NCI-H1105 treated with DMSO at 0.1 percent for 48 hours (cell line): ENCODE results near the gene OR6V1.
"Not testable (repeated sequence)": the region's sequence is repeated elsewhere in the genome, so short reads cannot be mapped to it uniquely, and the experiment has no call there.

Experiments
- DNase-seq: peaks from one replicate; lab custom pipeline; 2025; lab: John Stamatoyannopoulos, UW

The OR6V1 gene

GRCh38 chr7:143042790-143043271, 9.3 kb upstream of the OR6V1 start:
- no peak for DNase-seq

GRCh38 chr7:143043391-143043790, 8.8 kb upstream of the OR6V1 start:
- DNase-seq: no peak

GRCh38 chr7:143046426-143046851, 5.7 kb upstream of the OR6V1 start:
- peak; percentile 46 for DNase-seq

- DNase-seq: no peak
Measured at GRCh38 chr7:143047326-143047725, 4.8 kb upstream of the OR6V1 start.

GRCh38 chr7:143048827-143049226, 3.3 kb upstream of the OR6V1 start:
- DNase-seq: no peak

- DNase-seq: no peak
Measured at GRCh38 chr7:143049362-143049761, 2.8 kb upstream of the OR6V1 start.

- peak; percentile 9 for DNase-seq
Measured at GRCh38 chr7:143050931-143051330, 1.2 kb upstream of the OR6V1 start.

GRCh38 chr7:143054621-143055020, 2.5 kb downstream of the OR6V1 start:
- no peak for DNase-seq

- DNase-seq: no peak
Measured at GRCh38 chr7:143055754-143056153, 3.6 kb downstream of the OR6V1 start.

GRCh38 chr7:143063741-143064140, 11.6 kb downstream of the OR6V1 start:
- DNase-seq: no peak

- DNase-seq: no peak
Measured at GRCh38 chr7:143068446-143068845, 16.3 kb downstream of the OR6V1 start.

GRCh38 chr7:143069912-143070500, 17.9 kb downstream of the OR6V1 start:
- DNase-seq: no peak

GRCh38 chr7:143073556-143073955, 21.4 kb downstream of the OR6V1 start:
- no peak for DNase-seq

GRCh38 chr7:143074141-143074540, 22.0 kb downstream of the OR6V1 start:
- DNase-seq: no peak

GRCh38 chr7:143085109-143085508, 33.0 kb downstream of the OR6V1 start:
- no peak for DNase-seq

- not testable (repeated sequence) for DNase-seq
Measured at GRCh38 chr7:143085610-143086009, 33.5 kb downstream of the OR6V1 start.

GRCh38 chr7:143088549-143089231, 36.5 kb downstream of the OR6V1 start:
- not testable (repeated sequence) for DNase-seq

GRCh38 chr7:143096146-143096545, 44.0 kb downstream of the OR6V1 start:
- DNase-seq: no peak

GRCh38 chr7:143099579-143099978, 47.4 kb downstream of the OR6V1 start:
- not testable (repeated sequence) for DNase-seq
